ENCODE data around the gene CSTPP1.

DNA sequence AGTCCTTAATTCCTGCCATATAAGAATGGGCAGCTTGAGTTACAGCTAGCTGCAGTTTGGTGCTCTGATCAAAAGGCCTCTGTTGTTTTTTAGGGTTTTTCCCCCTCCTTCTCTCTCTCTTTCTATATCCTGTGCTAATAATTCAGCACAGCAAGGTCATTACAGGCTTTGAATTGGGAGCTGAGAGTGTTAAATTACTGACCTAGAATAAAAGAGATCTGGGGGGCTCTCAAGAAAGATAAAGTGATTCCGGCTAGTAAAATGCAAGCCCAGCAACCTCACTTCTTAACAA, 84.9 kb downstream of the CSTPP1 start:
- TF ChIP-seq, protein P1, sequence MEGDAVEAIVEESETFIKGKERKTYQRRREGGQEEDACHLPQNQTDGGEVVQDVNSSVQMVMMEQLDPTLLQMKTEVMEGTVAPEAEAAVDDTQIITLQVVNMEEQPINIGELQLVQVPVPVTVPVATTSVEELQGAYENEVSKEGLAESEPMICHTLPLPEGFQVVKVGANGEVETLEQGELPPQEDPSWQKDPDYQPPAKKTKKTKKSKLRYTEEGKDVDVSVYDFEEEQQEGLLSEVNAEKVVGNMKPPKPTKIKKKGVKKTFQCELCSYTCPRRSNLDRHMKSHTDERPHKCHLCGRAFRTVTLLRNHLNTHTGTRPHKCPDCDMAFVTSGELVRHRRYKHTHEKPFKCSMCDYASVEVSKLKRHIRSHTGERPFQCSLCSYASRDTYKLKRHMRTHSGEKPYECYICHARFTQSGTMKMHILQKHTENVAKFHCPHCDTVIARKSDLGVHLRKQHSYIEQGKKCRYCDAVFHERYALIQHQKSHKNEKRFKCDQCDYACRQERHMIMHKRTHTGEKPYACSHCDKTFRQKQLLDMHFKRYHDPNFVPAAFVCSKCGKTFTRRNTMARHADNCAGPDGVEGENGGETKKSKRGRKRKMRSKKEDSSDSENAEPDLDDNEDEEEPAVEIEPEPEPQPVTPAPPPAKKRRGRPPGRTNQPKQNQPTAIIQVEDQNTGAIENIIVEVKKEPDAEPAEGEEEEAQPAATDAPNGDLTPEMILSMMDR (IDR thresholded peaks at IDR 0.05; ENCODE audit: low read depth, low read length, poor library complexity, severe bottlenecking) = no peak
- no peak for TF ChIP-seq EZH2phosphoT487 (IDR thresholded peaks at IDR 0.05; ENCODE audit: borderline replicate concordance, low read length)

All from DOHH2 (cell line).